A549 (cell line): ENCODE data around the gene IQCN. TPM values are rescaled to one million over a fixed set of nuclear protein-coding genes. Genes with fewer than 3 reads are reported as not detected.

ENCODE experiments used
- ATAC-seq, 2 experiments: fragments of 200-7000 bp in 1 of 2; fragments of >200 bp in 1 of 2; cut with Nextera tagmentation in 1 of 2; cut with Tn5 transposase in 1 of 2; 3 replicates each; pipeline versions ENCODE4 v1.8.0 to v1.9.1; 2018 to 2020; ENCODE audit warnings: mild to moderate bottlenecking in 1 of 2, moderate library complexity in 1 of 2
- CTCF ChIA-PET: fragments of 300-600 bp; sonication (Branson Sonifier 250); formaldehyde crosslinking; extraction: SDS; loops from one replicate; lab custom pipeline; 2021; ENCODE audit warnings: antibody characterized with exemption, inconsistent platforms; lab: Yijun Ruan, JAX
- POLR2A ChIA-PET: fragments of 350-600 bp; formaldehyde crosslinking; extraction: SDS; loops from one replicate; lab custom pipeline; 2021; ENCODE audit warnings: antibody characterized with exemption, inconsistent platforms; lab: Yijun Ruan, JAX
- DNase-seq, 2 experiments: peaks; one replicate each; pipeline versions ENCODE4 v3.0.0 to v3.0.0-alpha.2; 2011 to 2016; ENCODE audit warnings: low read depth in 1 of 2, low spot score in 1 of 2
- FAIRE-seq: peaks from 2 replicates; lab custom pipeline; 2011; peaks lifted over from hg19 to GRCh38; lab: Jason Lieb, UNC
- H3K27ac ChIP-seq, 2 experiments: fragments of >200 bp; sonication (Bioruptor Twin); formaldehyde crosslinking; 3 replicates each; pipeline ENCODE4 v1.5.1; 2016 to 2017
- H3K4me1 ChIP-seq: fragments of >200 bp; sonication (Bioruptor Twin); formaldehyde crosslinking; 3 replicates; pipeline ENCODE4 v1.6.1; 2016
- H3K4me2 ChIP-seq: fragments of >200 bp; sonication (Bioruptor Twin); formaldehyde crosslinking; 3 replicates; pipeline ENCODE4 v1.6.1; 2016
- H3K4me3 ChIP-seq: fragments of >200 bp; sonication (Bioruptor Twin); formaldehyde crosslinking; 3 replicates; pipeline ENCODE4 v1.5.1; 2016
- H3K9me3 ChIP-seq: fragments of >200 bp; sonication (Bioruptor Twin); formaldehyde crosslinking; 3 replicates; pipeline ENCODE4 v1.6.1; 2016
- ATOH8 ChIP-seq: fragments of 250-450 bp; sonication (Bioruptor Pico); IDR thresholded peaks from 2 replicates; pipeline ENCODE4 v1.5.0; 2020; ENCODE audit warnings: low read depth, mild to moderate bottlenecking, moderate library complexity
- BCL3 ChIP-seq: fragments of >200 bp; sonication (Bioruptor Twin); formaldehyde crosslinking; IDR thresholded peaks from 3 replicates; pipeline ENCODE4 v1.6.1; 2016
- CBX2 ChIP-seq: fragments of 200-600 bp; sonication (generic); IDR thresholded peaks from 2 replicates; pipeline ENCODE4 v1.6.1; 2016; ENCODE audit warnings: low read depth, mild to moderate bottlenecking, borderline replicate concordance
- E2F6 ChIP-seq: IDR thresholded peaks from 2 replicates; pipeline ENCODE4 v1.6.1; 2012; ENCODE audit warnings: low read depth, borderline replicate concordance
- EHF ChIP-seq: fragments of 250-450 bp; sonication (Bioruptor Pico); IDR thresholded peaks from 2 replicates; pipeline ENCODE4 v1.5.0; 2020; ENCODE audit warnings: mild to moderate bottlenecking
- EHMT2 ChIP-seq: fragments of 200-600 bp; sonication (generic); IDR thresholded peaks from 2 replicates; pipeline ENCODE4 v1.6.1; 2016; ENCODE audit warnings: antibody characterized with exemption, low read depth, mild to moderate bottlenecking, moderate library complexity
- EP300 ChIP-seq, 2 experiments: fragments of >200 bp; sonication (Bioruptor Twin); formaldehyde crosslinking; IDR thresholded peaks; 2 replicates in 1 of 2; 3 replicates in 1 of 2; pipeline ENCODE4 v1.6.1; 2016 to 2017
- FOSL2 ChIP-seq, 2 experiments: fragments of 450-650 bp in 1 of 2; fragments of >200 bp in 1 of 2; sonication (Bioruptor Twin) in 1 of 2; formaldehyde crosslinking; IDR thresholded peaks; 2 replicates each; pipeline versions ENCODE4 v1.5.0 to v1.6.1; 2016 to 2020; ENCODE audit warnings: mild to moderate bottlenecking in 1 of 2, moderate library complexity in 1 of 2
- FOXS1 ChIP-seq: fragments of 250-450 bp; sonication (Bioruptor Pico); IDR thresholded peaks from 2 replicates; pipeline ENCODE4 v1.5.0; 2020; ENCODE audit warnings: mild to moderate bottlenecking, moderate library complexity
- HEYL ChIP-seq: fragments of 250-450 bp; sonication (Bioruptor Pico); IDR thresholded peaks from 2 replicates; pipeline ENCODE4 v1.8.0; 2021; ENCODE audit warnings: mild to moderate bottlenecking, moderate library complexity
- HOXB13 ChIP-seq: fragments of 250-450 bp; sonication (Bioruptor Pico); IDR thresholded peaks from 2 replicates; pipeline ENCODE4 v1.5.0; 2020; ENCODE audit warnings: low read depth, mild to moderate bottlenecking, moderate library complexity
- HOXB5 ChIP-seq: fragments of 250-450 bp; sonication (Bioruptor Pico); IDR thresholded peaks from 2 replicates; pipeline ENCODE4 v1.5.0; 2020; ENCODE audit warnings: mild to moderate bottlenecking, moderate library complexity
- JUN ChIP-seq, 2 experiments: fragments of >200 bp; sonication (Bioruptor Twin); formaldehyde crosslinking; IDR thresholded peaks; 2 replicates in 1 of 2; 3 replicates in 1 of 2; pipeline ENCODE4 v1.6.1; 2016 to 2017
- MAX ChIP-seq: IDR thresholded peaks from 2 replicates; pipeline ENCODE4 v1.6.1; 2012
- MAZ ChIP-seq: fragments of 150-350 bp; IDR thresholded peaks from 2 replicates; pipeline ENCODE4 v1.6.1; 2014; ENCODE audit warnings: antibody characterized with exemption, low read depth, low read length, borderline replicate concordance
- PBX3 ChIP-seq: IDR thresholded peaks from 2 replicates; pipeline ENCODE4 v1.6.1; 2012
- POLR2A ChIP-seq: IDR thresholded peaks from 2 replicates; pipeline ENCODE4 v1.6.1; 2012; ENCODE audit warnings: mild to moderate bottlenecking, low read length
- RARB ChIP-seq: fragments of 250-450 bp; sonication (Bioruptor Pico); IDR thresholded peaks from 2 replicates; pipeline ENCODE4 v1.8.0; 2021; ENCODE audit warnings: mild to moderate bottlenecking, moderate library complexity
- RNF2 ChIP-seq: fragments of 200-600 bp; sonication (generic); IDR thresholded peaks from 2 replicates; pipeline ENCODE4 v1.6.1; 2016; ENCODE audit warnings: low read depth, mild to moderate bottlenecking, antibody characterized with exemption, moderate library complexity, borderline replicate concordance
- ZFP36 ChIP-seq: fragments of 450-650 bp; IDR thresholded peaks from 2 replicates; pipeline ENCODE4 v1.6.1; 2014; ENCODE audit warnings: borderline replicate concordance; ENCODE audit not compliant: partially characterized antibody
- ZNF302 ChIP-seq: fragments of 250-450 bp; sonication (Bioruptor Pico); IDR thresholded peaks from 2 replicates; pipeline ENCODE4 v1.9.0; 2021; ENCODE audit warnings: inconsistent platforms, mild to moderate bottlenecking, moderate library complexity
- WGBS: methylation state at CpG from one replicate; pipeline ENCODE4 v1.1.6; 2017; ENCODE audit errors: missing lambda C conversion rate; 5-methylcytosine and 5-hydroxymethylcytosine counted together
- polyA plus RNA-seq, 4 experiments: library from polyadenylated mRNA; depleted of rRNA in 3 of 4; stranded (reverse); fragments of >200 nt; fragmentation: RNase III in 1 of 4; extraction: RNeasy Plus Mini Kit Qiagen cat#74134 plus additional on column Dnase treatment in 1 of 4; gene quantifications; 2 replicates in 3 of 4; 3 replicates in 1 of 4; pipeline ENCODE4 v1.2.3, GENCODE V29; 2011 to 2017

The IQCN gene
- polyA plus RNA-seq, 2 of the 4 experiments (the other 2 are of a cell fraction), result 0.34 to 0.50 TPM

GRCh38 chr19:18291590-18292461, 17.6 kb upstream of the IQCN start:
- H3K4me2 ChIP-seq, result peak overlapping the region; percentile 92
- 1% methylated on average over 14 of the region's 75 CpGs for WGBS
- POLR2A ChIA-PET, result interaction anchor here (0.5 to 3.0 kb wide), 10 partner anchors 11 to 125 kb away, joined by 3 to 235 read pairs (median 6); partner anchors contain the start of genes GDF15, JUND and LSM4
- peaks cover 30% of the 10 kb centered on the region for H3K4me1 ChIP-seq
- CTCF ChIA-PET, result interaction anchor here (0.7 to 6.5 kb wide), 6 partner anchors 10 to 36 kb away, joined by 3 to 57 read pairs (median 3); partner anchors contain the start of gene JUND
- peak overlapping the region; percentile 56 for H3K4me3 ChIP-seq
- ATAC-seq (peak; percentile 74 to 77), DNase-seq (peak; percentile 65 to 93), FAIRE-seq (no peak)
- TF ChIP-seq FOXS1 (CRISPR knock-in tag) (peak; percentile 66; the same call in 1 of the 2 replicates), RARB (CRISPR knock-in tag) (peak; percentile 95), HOXB13 (CRISPR knock-in tag) (peak; percentile 71; the same call in 1 of the 2 replicates), CBX2 (no peak), PBX3 (no peak), POLR2A (peak; percentile 29), EHMT2 (no peak), EHF (CRISPR knock-in tag) (peak; percentile 80), E2F6 (peak; percentile 96), MAX (peak; percentile 91), BCL3 (peak; percentile 20; the same call in 2 of the 3 replicates), EP300 (IDR thresholded peaks at IDR 0.05) (peak; percentile 45 to 87; a peak in 3 of 5 replicates), ZFP36 (no peak), FOSL2 (IDR thresholded peaks at IDR 0.05) (no peak), FOSL2 (CRISPR knock-in tag; IDR thresholded peaks at IDR 0.05) (peak; percentile 55), RNF2 (no peak), ATOH8 (CRISPR knock-in tag) (peak; percentile 77), ZNF302 (CRISPR knock-in tag) (0 out of 2 replicates have a peak, but pooled peaks have one; percentile 12), MAZ (peak; percentile 44; the same call in 1 of the 2 replicates), JUN (IDR thresholded peaks at IDR 0.05) (peak; percentile 85 to 88), HOXB5 (CRISPR knock-in tag) (peak; percentile 91; the same call in 1 of the 2 replicates), HEYL (CRISPR knock-in tag) (0 out of 2 replicates have a peak, but pooled peaks have one; percentile 48)
- H3K9me3 ChIP-seq, result no peaks in the 10 kb centered on the region
- peak overlapping the region; percentile 99 to 100 for H3K27ac ChIP-seq
